HepG2 (cell line): Measurements from ENCODE around the gene CEP97. TPM values are rescaled to one million over a fixed set of nuclear protein-coding genes. Genes with fewer than 3 reads are reported as not detected.

Experiments used
- AKNA ChIP-seq: sonication (generic); formaldehyde crosslinking; IDR thresholded peaks from 2 replicates; pipeline ENCODE4 v1.4.0; 2020; ENCODE audit warnings: missing genetic modification reagents, borderline replicate concordance
- DPF2 ChIP-seq: sonication (generic); formaldehyde crosslinking; IDR thresholded peaks from 2 replicates; pipeline ENCODE4 v1.4.0; 2020; ENCODE audit warnings: mild to moderate bottlenecking, low read depth, missing genetic modification reagents, borderline replicate concordance
- GABPA ChIP-seq, 2 experiments: IDR thresholded peaks; 2 replicates each; pipeline ENCODE4 v1.6.1; 2011 to 2016; ENCODE audit warnings: low read depth in 2 of 2, low read length in 1 of 2, missing biosample characterization in 1 of 2, missing genetic modification characterization in 1 of 2
- MTERF4 ChIP-seq: sonication (generic); formaldehyde crosslinking; IDR thresholded peaks from 2 replicates; pipeline ENCODE4 v1.8.0; 2023; ENCODE audit warnings: mild to moderate bottlenecking, missing genetic modification reagents
- RAD21 ChIP-seq: fragments of 450-650 bp; formaldehyde crosslinking; IDR thresholded peaks from 2 replicates; pipeline ENCODE4 v1.5.0; 2020; ENCODE audit warnings: mild to moderate bottlenecking
- REPIN1 ChIP-seq: sonication (generic); formaldehyde crosslinking; IDR thresholded peaks from 2 replicates; pipeline ENCODE4 v1.8.0; 2022; ENCODE audit warnings: missing genetic modification reagents, low read depth, mild to moderate bottlenecking, borderline replicate concordance
- ZBTB39 ChIP-seq: sonication (generic); formaldehyde crosslinking; IDR thresholded peaks from 2 replicates; pipeline ENCODE4 v1.5.0; 2020; ENCODE audit warnings: missing genetic modification reagents
- ZNF24 ChIP-seq: fragments of 450-650 bp; IDR thresholded peaks from 2 replicates; pipeline ENCODE4 v1.6.1; 2017; ENCODE audit warnings: antibody characterized with exemption, mild to moderate bottlenecking
- ZNF329 ChIP-seq: sonication (generic); formaldehyde crosslinking; IDR thresholded peaks from 2 replicates; pipeline ENCODE4 v1.9.0; 2021; ENCODE audit warnings: low read depth, mild to moderate bottlenecking, missing genetic modification reagents
- ZNF557 ChIP-seq: sonication (generic); formaldehyde crosslinking; IDR thresholded peaks from 2 replicates; pipeline ENCODE4 v1.4.0; 2020; ENCODE audit warnings: missing genetic modification reagents
- ZNF609 ChIP-seq: sonication (generic); formaldehyde crosslinking; IDR thresholded peaks from 2 replicates; pipeline ENCODE4 v1.4.0; 2020; ENCODE audit warnings: mild to moderate bottlenecking, missing genetic modification reagents, borderline replicate concordance
- ZNF770 ChIP-seq: sonication (generic); formaldehyde crosslinking; IDR thresholded peaks from 2 replicates; pipeline ENCODE4 v1.5.0; 2020; ENCODE audit warnings: mild to moderate bottlenecking, missing genetic modification reagents
- polyA plus RNA-seq, 8 experiments: library from polyadenylated mRNA; depleted of rRNA in 3 of 8; stranded (reverse) in 7 of 8; unstranded in 1 of 8; fragments of >200 nt; fragmentation: Illumina TruSeq in 4 of 8; extraction: Trizol in 4 of 8; gene quantifications; 2 replicates each; pipeline versions ENCODE4 v1.2.1 to v1.2.3, GENCODE V29; 2011 to 2016; ENCODE audit warnings: low read depth in 4 of 8, missing spikeins in 1 of 8, mixed read lengths in 1 of 8; ENCODE audit not compliant: insufficient read depth in 1 of 8
- total RNA-seq, 5 experiments: library from RNA; depleted of rRNA; stranded (reverse); fragments of >200 nt; fragmentation: Illumina TruSeq; extraction: Trizol; gene quantifications; 2 replicates each; pipeline ENCODE4 v1.2.3, GENCODE V29; 2016; ENCODE audit warnings: low read depth in 1 of 5

Gene CEP97
- total and polyA plus RNA-seq, 2 of the 13 experiments (the other 11 are each of a cell fraction or from before 2014, with no cell fraction given): 0.99 to 6.5 TPM

- TF ChIP-seq ZNF329 (CRISPR knock-in tag) (no peak), ZNF24 (no peak), GABPA (IDR thresholded peaks at IDR 0.05; ENCODE audit: low read depth, low read length) (no peak), GABPA (CRISPR knock-in tag; IDR thresholded peaks at IDR 0.05; ENCODE audit: low read depth) (peak; percentile 82), ZNF557 (CRISPR knock-in tag) (no peak), RAD21 (CRISPR knock-in tag) (no peak), ZBTB39 (CRISPR knock-in tag) (no peak), DPF2 (CRISPR knock-in tag) (no peak), REPIN1 (CRISPR knock-in tag) (no peak), AKNA (CRISPR knock-in tag) (no peak), ZNF770 (CRISPR knock-in tag) (0 out of 2 replicates have a peak, but pooled peaks have one; percentile 22), MTERF4 (no peak), ZNF609 (CRISPR knock-in tag) (no peak)
Observed at GRCh38 chr3:101724329-101725193, at the start of gene CEP97 (continued).
